OCI-M1 (cell line): ENCODE results near the gene MVD.
"Not testable (repeated sequence)": the region's sequence is repeated elsewhere in the genome, so short reads cannot be mapped to it uniquely, and the experiment has no call there.

Experiments used
- DNase-seq: peaks from one replicate; lab custom pipeline; 2025; lab: John Stamatoyannopoulos, UW

MVD gene

GRCh38 chr16:88681709-88682451, 19.0 kb upstream of the MVD start:
- DNase-seq, result peak; percentile 39

- peak; percentile 21 for DNase-seq
Measured at GRCh38 chr16:88681084-88681680, 18.3 kb upstream of the MVD start.

GRCh38 chr16:88680554-88681083, 17.7 kb upstream of the MVD start:
- DNase-seq, result no peak

GRCh38 chr16:88678224-88678979, 15.5 kb upstream of the MVD start:
- DNase-seq, result no peak

GRCh38 chr16:88677721-88678120, 14.8 kb upstream of the MVD start:
- DNase-seq, result no peak

GRCh38 chr16:88676502-88677242, 13.8 kb upstream of the MVD start:
- no peak for DNase-seq

- no peak for DNase-seq
Measured at GRCh38 chr16:88673716-88674379, 11.0 kb upstream of the MVD start.

GRCh38 chr16:88672776-88673175, 9.9 kb upstream of the MVD start:
- peak; percentile 11 for DNase-seq

GRCh38 chr16:88671806-88672205, 8.9 kb upstream of the MVD start:
- DNase-seq, result no peak

- DNase-seq, result no peak
Measured at GRCh38 chr16:88669980-88670379, 7.1 kb upstream of the MVD start.

- not testable (repeated sequence) for DNase-seq
Measured at GRCh38 chr16:88669493-88669892, 6.6 kb upstream of the MVD start.

- DNase-seq, result no peak
Measured at GRCh38 chr16:88667461-88667860, 4.6 kb upstream of the MVD start.

- DNase-seq, result no peak
Measured at GRCh38 chr16:88665570-88665969, 2.7 kb upstream of the MVD start.

- DNase-seq, result no peak
Measured at GRCh38 chr16:88665148-88665547, 2.3 kb upstream of the MVD start.

GRCh38 chr16:88662222-88662842, 559 bp downstream of the MVD start:
- no peak for DNase-seq

GRCh38 chr16:88661468-88661867, 1.4 kb downstream of the MVD start:
- no peak for DNase-seq

GRCh38 chr16:88659160-88659559, 3.7 kb downstream of the MVD start:
- DNase-seq, result no peak

GRCh38 chr16:88658714-88659113, 4.2 kb downstream of the MVD start:
- DNase-seq, result no peak

- DNase-seq, result no peak
Measured at GRCh38 chr16:88657371-88657770, 5.5 kb downstream of the MVD start.

GRCh38 chr16:88656291-88656980, 6.5 kb downstream of the MVD start:
- DNase-seq, result no peak
